Measurements from ENCODE around the gene FANCE. TPM values are rescaled to one million over a fixed set of nuclear protein-coding genes. Genes with fewer than 3 reads are reported as not detected.

FANCE gene
- total RNA-seq, 1 donor from 2014 or later, result 7.5 TPM

- no peak for DNase-seq (ENCODE audit: low read depth)
- H3K4me3 ChIP-seq (ENCODE audit: low read depth, low read length), result no peak overlapping the region
- no peak for TF ChIP-seq CTCF (conservative IDR thresholded peaks at IDR 0.05; ENCODE audit: low read depth, low read length)
These were observed 41.3 kb downstream of the FANCE start for GRCh38 chr6:35493307-35493983.

GRCh38 chr6:35494161-35494563 lies 42.0 kb downstream of the FANCE start:
- H3K4me3 ChIP-seq (ENCODE audit: low read depth, low read length), result no peak overlapping the region

GRCh38 chr6:35495258-35496035 lies 43.3 kb downstream of the FANCE start:
- DNase-seq (ENCODE audit: low read depth), result no peak
- no peak for TF ChIP-seq CTCF (conservative IDR thresholded peaks at IDR 0.05; ENCODE audit: low read depth, low read length)

More at GRCh38 chr6:35494161-35494563, 42.0 kb downstream of the FANCE start:
- DNase-seq (ENCODE audit: low read depth), result no peak
- TF ChIP-seq CTCF (conservative IDR thresholded peaks at IDR 0.05; ENCODE audit: low read depth, low read length), result no peak

GRCh38 chr6:35496036-35496840 lies 44.1 kb downstream of the FANCE start:
- no peak for DNase-seq (ENCODE audit: low read depth)

More at GRCh38 chr6:35495258-35496035, 43.3 kb downstream of the FANCE start:
- peak overlapping the region; percentile 76 for H3K4me3 ChIP-seq (ENCODE audit: low read depth, low read length)

GRCh38 chr6:35496841-35497570 lies 44.9 kb downstream of the FANCE start, which contains the start of gene TEAD3:
TEAD3 (minus strand) TSS chr6:35497079.
- DNase-seq (ENCODE audit: low read depth), result no peak
- H3K4me3 ChIP-seq (ENCODE audit: low read depth, low read length), result peak within 1 kb of the TSS; percentile 76
- TF ChIP-seq CTCF (conservative IDR thresholded peaks at IDR 0.05; ENCODE audit: low read depth, low read length), result no peak

More at GRCh38 chr6:35496036-35496840, 44.1 kb downstream of the FANCE start:
- peak overlapping the region; percentile 76 for H3K4me3 ChIP-seq (ENCODE audit: low read depth, low read length)
- no peak for TF ChIP-seq CTCF (conservative IDR thresholded peaks at IDR 0.05; ENCODE audit: low read depth, low read length)
